ENCODE results near the gene TSPAN19. TPM values are rescaled to one million over a fixed set of nuclear protein-coding genes. Genes with fewer than 3 reads are reported as not detected.
A peak's percentile ranks its signal among the peaks of the same experiment; 100 is the strongest.

Gene TSPAN19
- total RNA-seq, 1 experiment from 2014 or later = 0.32 TPM

GRCh38 chr12:85016413-85016812 lies 19.7 kb downstream of the TSPAN19 start (continued):
- TF ChIP-seq ATF3 (IDR thresholded peaks at IDR 0.05) (peak; percentile 82), SP1 (IDR thresholded peaks at IDR 0.05; ENCODE audit: low read depth) (peak; percentile 74), EGR1 (IDR thresholded peaks at IDR 0.05; ENCODE audit: low read depth) (no peak), TCF7L2 (IDR thresholded peaks at IDR 0.05; ENCODE audit: borderline replicate concordance, extremely low read depth, insufficient read depth, insufficient read length) (no peak), YY1 (IDR thresholded peaks at IDR 0.05; ENCODE audit: extremely low read depth, insufficient replicate concordance, low read depth, low read length) (no peak), SRF (IDR thresholded peaks at IDR 0.05; ENCODE audit: low read depth) (0 out of 2 replicates have a peak, but pooled peaks have one; percentile 18), EZH2 (IDR thresholded peaks at IDR 0.05) (no peak)
- TF ChIP-seq, protein P1, sequence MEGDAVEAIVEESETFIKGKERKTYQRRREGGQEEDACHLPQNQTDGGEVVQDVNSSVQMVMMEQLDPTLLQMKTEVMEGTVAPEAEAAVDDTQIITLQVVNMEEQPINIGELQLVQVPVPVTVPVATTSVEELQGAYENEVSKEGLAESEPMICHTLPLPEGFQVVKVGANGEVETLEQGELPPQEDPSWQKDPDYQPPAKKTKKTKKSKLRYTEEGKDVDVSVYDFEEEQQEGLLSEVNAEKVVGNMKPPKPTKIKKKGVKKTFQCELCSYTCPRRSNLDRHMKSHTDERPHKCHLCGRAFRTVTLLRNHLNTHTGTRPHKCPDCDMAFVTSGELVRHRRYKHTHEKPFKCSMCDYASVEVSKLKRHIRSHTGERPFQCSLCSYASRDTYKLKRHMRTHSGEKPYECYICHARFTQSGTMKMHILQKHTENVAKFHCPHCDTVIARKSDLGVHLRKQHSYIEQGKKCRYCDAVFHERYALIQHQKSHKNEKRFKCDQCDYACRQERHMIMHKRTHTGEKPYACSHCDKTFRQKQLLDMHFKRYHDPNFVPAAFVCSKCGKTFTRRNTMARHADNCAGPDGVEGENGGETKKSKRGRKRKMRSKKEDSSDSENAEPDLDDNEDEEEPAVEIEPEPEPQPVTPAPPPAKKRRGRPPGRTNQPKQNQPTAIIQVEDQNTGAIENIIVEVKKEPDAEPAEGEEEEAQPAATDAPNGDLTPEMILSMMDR (IDR thresholded peaks at IDR 0.05 in 2 of 3, conservative IDR thresholded peaks at IDR 0.05 in 1 of 3; ENCODE audit: borderline replicate concordance in 1 of 3, insufficient read depth in 1 of 3, low read depth in 2 of 3, low read length in 2 of 3) = no peak

- CTCF ChIA-PET = no interaction called here
- Histone ChIP-seq H3K79me2 (ENCODE audit: insufficient read depth, low read length) (no peaks in the 10 kb centered on the region), H3K4me1 (ENCODE audit: control insufficient read depth in 1 of 2, insufficient read depth in 2 of 2, low read length in 2 of 2) (no peaks in the 10 kb centered on the region), H3K9ac (ENCODE audit: low read length) (no peak overlapping the region), H4K20me1 (ENCODE audit: insufficient read depth) (no peaks in the 10 kb centered on the region), H3K9me2 (ENCODE audit: insufficient read depth) (0 out of 2 replicates have a peak, but pooled peaks cover 4% of the 10 kb centered on the region), H3K4me3 (replicated peaks in 1 of 2; ENCODE audit: low read depth in 1 of 2, low read length in 2 of 2) (no peak overlapping the region), H3K36me3 (ENCODE audit: control insufficient read depth in 1 of 2, insufficient read depth in 2 of 2, low read length in 2 of 2) (no peaks in the 10 kb centered on the region), H2AFZ (ENCODE audit: low read depth, low read length, poor library complexity, severe bottlenecking) (no peak overlapping the region), H3K27ac (ENCODE audit: low read depth, low read length) (no peak overlapping the region), H3K4me2 (ENCODE audit: low read length) (no peak overlapping the region), H3K27me3 (ENCODE audit: insufficient read depth, low read length) (no peaks in the 10 kb centered on the region), H3K9me3 (ENCODE audit: control insufficient read depth in 1 of 2, insufficient read depth in 1 of 2, low read depth in 1 of 2, low read length in 2 of 2) (no peaks in the 10 kb centered on the region)
- RAD21 ChIA-PET (ENCODE audit: low non-redundant PET in 1 of 2, low total read pairs in 2 of 2, uncharacterized antibody in 2 of 2, unreplicated experiment in 2 of 2) = no interaction called here
- ATAC-seq (no peak), DNase-seq (ENCODE audit: low read depth, low spot score) (no peak)
- BruUV-seq (replicated peaks) = no TSS peak
- intact Hi-C loops (cut with micrococcal nuclease) = no loop called here
- TF ChIP-seq REST (IDR thresholded peaks at IDR 0.05; ENCODE audit: low read depth) (no peak), ZNF274 (IDR thresholded peaks at IDR 0.05; ENCODE audit: low read depth, low read length) (no peak), EZH2phosphoT487 (IDR thresholded peaks at IDR 0.05; ENCODE audit: borderline replicate concordance) (no peak), EGR1 (IDR thresholded peaks at IDR 0.05; ENCODE audit: low read depth) (no peak), YY1 (IDR thresholded peaks at IDR 0.05; ENCODE audit: extremely low read depth, insufficient replicate concordance, low read depth, low read length) (no peak), ZFX (IDR thresholded peaks at IDR 0.05) (no peak), SIN3A (IDR thresholded peaks at IDR 0.05; ENCODE audit: low read depth) (no peak), CEBPB (IDR thresholded peaks at IDR 0.05; ENCODE audit: low read depth) (no peak), JUND (IDR thresholded peaks at IDR 0.05) (no peak), POLR2AphosphoS5 (IDR thresholded peaks at IDR 0.05; ENCODE audit: low read depth, low read length) (no peak)
- TF ChIP-seq, protein P2, sequence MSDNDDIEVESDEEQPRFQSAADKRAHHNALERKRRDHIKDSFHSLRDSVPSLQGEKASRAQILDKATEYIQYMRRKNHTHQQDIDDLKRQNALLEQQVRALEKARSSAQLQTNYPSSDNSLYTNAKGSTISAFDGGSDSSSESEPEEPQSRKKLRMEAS (IDR thresholded peaks at IDR 0.05) = no peak
- POLR2A ChIA-PET = interaction anchor here (0.9 kb wide), 1 partner anchor 11 kb away, joined by 3 read pairs; no protein-coding TSS in a partner anchor
Measured at GRCh38 chr12:85007836-85008235, 28.2 kb downstream of the TSPAN19 start.
